HCT116 (cell line): ENCODE measurements around the gene NLRP6. TPM values are rescaled to one million over a fixed set of nuclear protein-coding genes. Genes with fewer than 3 reads are reported as not detected.

Experiments
- ATAC-seq: fragments of 200-7000 bp; cut with Tn5 transposase; 2 replicates; pipeline ENCODE4 v1.9.1; 2020; ENCODE audit warnings: mild to moderate bottlenecking, moderate library complexity
- Bru-seq: library from RNA; stranded (reverse); fragments of 400-500 nt; gene quantifications from one replicate; lab custom pipeline; 2021; lab: Mats Ljungman, UMichigan
- BruChase-seq, 2 experiments: library from RNA; stranded (reverse); fragments of 400-500 nt; gene quantifications; one replicate each; lab custom pipeline; 2021; lab: Mats Ljungman, UMichigan
- BruUV-seq: library from RNA; stranded (reverse); fragments of 400-500 nt; replicated peaks from 2 replicates; lab custom pipeline; 2021; lab: Mats Ljungman, UMichigan
- CTCF ChIA-PET: fragments of 300-600 bp; sonication (Branson Sonifier 250); formaldehyde crosslinking; loops from one replicate; lab custom pipeline; 2021; ENCODE audit warnings: antibody characterized with exemption; lab: Charles Lee
- POLR2A ChIA-PET: fragments of 300-600, 350-600 bp; sonication (Branson Sonifier 250); formaldehyde crosslinking; loops from one replicate; lab custom pipeline; 2021; ENCODE audit warnings: antibody characterized with exemption; lab: Charles Lee
- RAD21 ChIA-PET, 2 experiments: fragments of 300-600 bp; sonication (Branson Sonifier 250); formaldehyde crosslinking; loops; one replicate each; lab custom pipeline; 2023; ENCODE audit warnings: low total read pairs in 2 of 2; ENCODE audit not compliant: uncharacterized antibody in 2 of 2, unreplicated experiment in 2 of 2, low non-redundant PET in 1 of 2; lab: Charles Lee
- DNase-seq: peaks from one replicate; pipeline ENCODE4 v3.0.0-alpha.2; 2010; ENCODE audit warnings: low read depth, low spot score
- H2AFZ ChIP-seq: fragments of 200-600 bp; shearing (Covaris generic), sonication (generic); 2 replicates; pipeline ENCODE4 v1.6.1; 2017; ENCODE audit warnings: low read depth, mixed run types, mixed read lengths, antibody characterized with exemption, low read length; ENCODE audit not compliant: poor library complexity, severe bottlenecking
- H3K27ac ChIP-seq: 2 replicates; pipeline ENCODE4 v1.5.1; 2012; ENCODE audit warnings: low read depth, low read length
- H3K27me3 ChIP-seq: fragments of 200-600 bp; sonication (generic); 2 replicates; pipeline ENCODE4 v1.6.1; 2016; ENCODE audit warnings: mixed run types, low read length, mixed read lengths; ENCODE audit not compliant: insufficient read depth
- H3K36me3 ChIP-seq, 2 experiments: fragments of 200-500 bp in 1 of 2; fragments of 200-600 bp in 1 of 2; sonication (Bioruptor generic) in 1 of 2; sonication (generic) in 1 of 2; 2 replicates each; pipeline versions ENCODE4 v1.5.1 to v1.6.1; 2014 to 2016; ENCODE audit warnings: low read length in 2 of 2, inconsistent platforms in 1 of 2, mixed read lengths in 1 of 2, mixed run types in 1 of 2; ENCODE audit not compliant: insufficient read depth in 2 of 2, control insufficient read depth in 1 of 2
- H3K4me1 ChIP-seq, 2 experiments: fragments of 200-600 bp in 1 of 2; sonication (generic) in 1 of 2; 2 replicates each; pipeline versions ENCODE4 v1.5.1 to v1.6.1; 2012 to 2017; ENCODE audit warnings: low read length in 2 of 2, inconsistent platforms in 1 of 2, mild to moderate bottlenecking in 1 of 2, mixed read lengths in 1 of 2, mixed run types in 1 of 2, moderate library complexity in 1 of 2; ENCODE audit not compliant: insufficient read depth in 2 of 2, control insufficient read depth in 1 of 2
- H3K4me2 ChIP-seq: fragments of 200-600 bp; sonication (generic); 2 replicates; pipeline ENCODE4 v1.6.1; 2017; ENCODE audit warnings: mixed run types, low read length, mixed read lengths
- H3K4me3 ChIP-seq, 2 experiments: fragments of 200-600 bp in 1 of 2; sonication (generic) in 1 of 2; replicated peaks in 1 of 2; 2 replicates each; pipeline ENCODE4 v1.5.1; 2011 to 2016; ENCODE audit warnings: low read length in 2 of 2, control low read depth in 1 of 2, low read depth in 1 of 2, mild to moderate bottlenecking in 1 of 2, mixed read lengths in 1 of 2, mixed run types in 1 of 2
- H3K79me2 ChIP-seq: fragments of 200-600 bp; sonication (generic); 2 replicates; pipeline ENCODE4 v1.6.1; 2017; ENCODE audit warnings: mild to moderate bottlenecking, mixed run types, low read length, moderate library complexity, mixed read lengths; ENCODE audit not compliant: insufficient read depth
- H3K9ac ChIP-seq: fragments of 200-600 bp; sonication (generic); 2 replicates; pipeline ENCODE4 v1.6.1; 2016; ENCODE audit warnings: low read length, mixed read lengths
- H3K9me2 ChIP-seq: fragments of 200-600 bp; sonication (generic), shearing (Covaris generic); 2 replicates; pipeline ENCODE4 v1.6.1; 2017; ENCODE audit warnings: mixed run types, mild to moderate bottlenecking, moderate library complexity; ENCODE audit not compliant: insufficient read depth
- H3K9me3 ChIP-seq, 2 experiments: fragments of 200-500 bp in 1 of 2; fragments of 200-600 bp in 1 of 2; sonication (Bioruptor generic) in 1 of 2; sonication (generic) in 1 of 2; 2 replicates each; pipeline ENCODE4 v1.6.1; 2014 to 2017; ENCODE audit warnings: low read length in 2 of 2, mixed read lengths in 2 of 2, inconsistent platforms in 1 of 2, low read depth in 1 of 2, mild to moderate bottlenecking in 1 of 2, mixed run types in 1 of 2, moderate library complexity in 1 of 2; ENCODE audit not compliant: control insufficient read depth in 1 of 2, insufficient read depth in 1 of 2
- H4K20me1 ChIP-seq: fragments of 200-600 bp; sonication (generic), shearing (Covaris generic); 2 replicates; pipeline ENCODE4 v1.6.1; 2017; ENCODE audit warnings: mixed run types, mild to moderate bottlenecking, moderate library complexity; ENCODE audit not compliant: insufficient read depth
- FOSL1 ChIP-seq: IDR thresholded peaks from 2 replicates; pipeline ENCODE4 v1.6.1; 2012; ENCODE audit warnings: low read depth
- POLR2AphosphoS5 ChIP-seq: IDR thresholded peaks from 2 replicates; pipeline ENCODE4 v1.6.1; 2011; ENCODE audit warnings: mild to moderate bottlenecking, low read depth, low read length, moderate library complexity
- SIN3A ChIP-seq: IDR thresholded peaks from 2 replicates; pipeline ENCODE4 v1.6.1; 2012; ENCODE audit warnings: low read depth
- ZBTB33 ChIP-seq: IDR thresholded peaks from 2 replicates; pipeline ENCODE4 v1.6.1; 2011; ENCODE audit warnings: mild to moderate bottlenecking, low read length, moderate library complexity; ENCODE audit not compliant: insufficient replicate concordance; ENCODE audit errors: extremely low read depth
- intact Hi-C: fragments of 100-400 bp; cut with micrococcal nuclease; formaldehyde crosslinking; loops from 2 replicates; pipeline ENCODE4 v1.10.0; 2022
- long read RNA-seq: library from polyadenylated mRNA; unstranded; transcript quantifications from one replicate; pipeline ENCODE4 v2.0.0, GENCODE V29; 2021; ENCODE audit not compliant: unreplicated experiment
- polyA plus RNA-seq: library from polyadenylated mRNA; unstranded; fragments of >200 nt; gene quantifications from 2 replicates; pipeline ENCODE4 v1.2.1, GENCODE V29; 2012; ENCODE audit warnings: missing spikeins
- total RNA-seq: library from RNA; stranded (reverse); gene quantifications from one replicate; pipeline ENCODE4 v1.2.1, GENCODE V29; 2021; ENCODE audit not compliant: unreplicated experiment

NLRP6 gene
- total RNA-seq (not detected), Bru-seq, nascent RNA (not detected), BruChase-seq, experiment 1, labeled RNA remaining after a 6-hour chase (not detected), BruChase-seq, experiment 2, labeled RNA remaining after a 2-hour chase (percentile 9 among the genes with signal in this experiment)
- polyA plus RNA-seq: 0.09 and 0.16 TPM in 2 replicates
- long read RNA-seq: 0 reads

GRCh38 chr11:278001-278951 lies at the start of gene NLRP6:
Gene NLRP6, plus strand, starts transcription at chr11:278407. Its CDS starts 163 bp downstream, at chr11:278570.
- ATAC-seq: no peak
- H3K27me3 ChIP-seq: no peaks in the 10 kb centered on the region
- BruUV-seq: no TSS peak

More at GRCh38 chr11:278001-278951, at the start of gene NLRP6:
- Histone ChIP-seq H3K27ac (no peak within 1 kb of the TSS; the same call in 1 of the 2 replicates), H3K9ac (no peak within 1 kb of the TSS), H4K20me1 (no peaks in the 10 kb centered on the region), H3K4me3 (no peak within 1 kb of the TSS), H3K4me1 (peaks cover 0 to 3% of the 10 kb centered on the region in 2 experiments; a peak in 1 of 4 replicates), H3K79me2 (no peaks in the 10 kb centered on the region), H3K9me2 (no peaks in the 10 kb centered on the region), H3K4me2 (no peak within 1 kb of the TSS), H2AFZ (no peak within 1 kb of the TSS), H3K36me3 (no peaks in the 10 kb centered on the region), H3K9me3 (no peaks in the 10 kb centered on the region)
- ChIA-PET CTCF (no interaction called here), POLR2A (no interaction called here), RAD21 (no interaction called here)
- no peak for DNase-seq
- TF ChIP-seq ZBTB33 (no peak), POLR2AphosphoS5 (no peak), FOSL1 (no peak), SIN3A (no peak)
- intact Hi-C loops: no loop called here
